Panc1 (cell line): ENCODE results near the gene HTT. TPM values are rescaled to one million over a fixed set of nuclear protein-coding genes. Genes with fewer than 3 reads are reported as not detected.

ENCODE experiments used
- ATAC-seq: fragments of 200-7000 bp; cut with Tn5 transposase; 2 replicates; pipeline ENCODE4 v1.9.1; 2020; ENCODE audit warnings: mild to moderate bottlenecking, moderate library complexity
- BruUV-seq: library from RNA; stranded (reverse); fragments of 400-500 nt; replicated peaks from 2 replicates; lab custom pipeline; 2021; lab: Mats Ljungman, UMichigan
- CTCF ChIA-PET: fragments of 300-600 bp; sonication (Branson Sonifier 250); formaldehyde crosslinking; loops from one replicate; lab custom pipeline; 2022; ENCODE audit warnings: antibody characterized with exemption; lab: Charles Lee
- POLR2A ChIA-PET: fragments of 300-600 bp; sonication (Branson Sonifier 250); formaldehyde crosslinking; loops from one replicate; lab custom pipeline; 2022; ENCODE audit warnings: antibody characterized with exemption; lab: Charles Lee
- DNase-seq: peaks from one replicate; pipeline ENCODE4 v3.0.0-alpha.2; 2010; ENCODE audit warnings: low read depth, low spot score
- H3K27ac ChIP-seq: 2 replicates; pipeline ENCODE4 v1.5.1; 2011; ENCODE audit warnings: mild to moderate bottlenecking, low read length, inconsistent platforms
- H3K27me3 ChIP-seq: fragments of 200-500 bp; sonication (Bioruptor generic); 2 replicates; pipeline ENCODE4 v1.6.0; 2014; ENCODE audit warnings: low read length, inconsistent platforms; ENCODE audit not compliant: control insufficient read depth, insufficient read depth
- H3K36me3 ChIP-seq: fragments of 200-500 bp; sonication (Bioruptor generic); 2 replicates; pipeline ENCODE4 v1.5.1; 2014; ENCODE audit warnings: inconsistent platforms, mild to moderate bottlenecking, low read length, moderate library complexity; ENCODE audit not compliant: control insufficient read depth, insufficient read depth
- H3K4me1 ChIP-seq: 2 replicates; pipeline ENCODE4 v1.5.1; 2011; ENCODE audit warnings: inconsistent platforms, mild to moderate bottlenecking, low read length, moderate library complexity; ENCODE audit not compliant: control insufficient read depth, insufficient read depth
- H3K4me3 ChIP-seq, 2 experiments: 2 replicates each; pipeline ENCODE4 v1.5.1; 2011 to 2012; ENCODE audit warnings: low read depth in 2 of 2, low read length in 2 of 2, mild to moderate bottlenecking in 2 of 2, inconsistent platforms in 1 of 2, moderate library complexity in 1 of 2
- H3K9me3 ChIP-seq: fragments of 200-500 bp; sonication (Bioruptor generic); 2 replicates; pipeline ENCODE4 v1.5.1; 2014; ENCODE audit warnings: low read depth, mild to moderate bottlenecking, inconsistent platforms, low read length, moderate library complexity; ENCODE audit not compliant: control insufficient read depth, insufficient read depth
- CTCF ChIP-seq: fragments of 450-650 bp; IDR thresholded peaks from 2 replicates; pipeline ENCODE4 v1.5.1; 2017; ENCODE audit warnings: mild to moderate bottlenecking
- POLR2AphosphoS5 ChIP-seq: IDR thresholded peaks from 2 replicates; pipeline ENCODE4 v1.6.1; 2012; ENCODE audit warnings: mild to moderate bottlenecking, low read depth, low read length, moderate library complexity
- REST ChIP-seq, 2 experiments: IDR thresholded peaks; 2 replicates each; pipeline ENCODE4 v1.6.1; 2011 to 2012; ENCODE audit warnings: low read depth in 2 of 2, control low read depth in 1 of 2, low read length in 1 of 2, mild to moderate bottlenecking in 1 of 2, moderate library complexity in 1 of 2; ENCODE audit not compliant: insufficient read depth in 1 of 2
- SIN3A ChIP-seq: IDR thresholded peaks from 2 replicates; pipeline ENCODE4 v1.6.1; 2012; ENCODE audit warnings: low read depth, mild to moderate bottlenecking, low read length, moderate library complexity, borderline replicate concordance; ENCODE audit not compliant: insufficient read depth
- TCF7L2 ChIP-seq: IDR thresholded peaks from 2 replicates; pipeline ENCODE4 v1.6.1; 2011; ENCODE audit warnings: mild to moderate bottlenecking, low read depth, low read length, inconsistent platforms
- in situ Hi-C: cut with HindIII; loops from 2 replicates; pipeline ENCODE4 v1.10.0; 2016; ENCODE audit warnings: low sequenced_read_pairs, low pct_unique_long_range_greater_than_20kb
- intact Hi-C: fragments of 100-400 bp; cut with micrococcal nuclease; formaldehyde crosslinking; loops from one replicate; pipeline ENCODE4 v1.10.0; 2022; ENCODE audit not compliant: unreplicated experiment
- total RNA-seq: library from RNA; stranded (reverse); gene quantifications from one replicate; pipeline ENCODE4 v1.2.1, GENCODE V29; 2021; ENCODE audit not compliant: unreplicated experiment

The HTT gene
- total RNA-seq, 1 experiment from 2014 or later = 24.7 TPM

GRCh38 chr4:3040452-3041191, 33.9 kb upstream of the HTT start:
- CTCF ChIA-PET = no interaction called here
- no peak for TF ChIP-seq SIN3A
- TF ChIP-seq CTCF = no peak
- no peak for TF ChIP-seq TCF7L2
- no peak for TF ChIP-seq POLR2AphosphoS5
- TF ChIP-seq REST (IDR thresholded peaks at IDR 0.05; ENCODE audit: insufficient read depth in 1 of 2, low read depth in 2 of 2, low read length in 1 of 2) = no peak
- DNase-seq (no peak), ATAC-seq (no peak)
- H3K27me3 ChIP-seq = no peaks in the 10 kb centered on the region
- no TSS peak for BruUV-seq
- in situ Hi-C loops = no loop called here
- no peak overlapping the region for H3K4me3 ChIP-seq
- no peaks in the 10 kb centered on the region for H3K4me1 ChIP-seq
- no peaks in the 10 kb centered on the region for H3K36me3 ChIP-seq
- H3K27ac ChIP-seq = no peak overlapping the region
- H3K9me3 ChIP-seq = no peaks in the 10 kb centered on the region
- POLR2A ChIA-PET = no interaction called here
- intact Hi-C loops = no loop called here

- no peaks in the 10 kb centered on the region for H3K9me3 ChIP-seq
- ChIA-PET POLR2A (no interaction called here), CTCF (no interaction called here)
- DNase-seq (no peak), ATAC-seq (no peak; the same call in 1 of the 2 replicates)
- H3K4me3 ChIP-seq = no peak overlapping the region
- H3K27ac ChIP-seq = no peak overlapping the region
- no peaks in the 10 kb centered on the region for H3K36me3 ChIP-seq
- TF ChIP-seq SIN3A (no peak), TCF7L2 (no peak), POLR2AphosphoS5 (no peak), REST (IDR thresholded peaks at IDR 0.05; ENCODE audit: insufficient read depth in 1 of 2, low read depth in 2 of 2, low read length in 1 of 2) (no peak), CTCF (no peak)
- no peaks in the 10 kb centered on the region for H3K4me1 ChIP-seq
- in situ Hi-C loops = no loop called here
- no TSS peak for BruUV-seq
- H3K27me3 ChIP-seq = no peaks in the 10 kb centered on the region
- intact Hi-C loops = no loop called here
Measured at GRCh38 chr4:3041192-3042142, 33.0 kb upstream of the HTT start.
